A673 (cell line): ENCODE data around the gene LAMA5.

Experiments used
- EZH2 ChIP-seq: fragments of 200-600 bp; sonication (generic); IDR thresholded peaks from 2 replicates; pipeline ENCODE4 v1.6.1; 2017; ENCODE audit warnings: borderline replicate concordance, low read depth, mild to moderate bottlenecking, mixed read lengths, antibody characterized with exemption, low read length; ENCODE audit not compliant: poor library complexity, severe bottlenecking
- TF ChIP-seq, protein P1 (sequence below): fragments of 300-800, 200-600 bp; sonication (generic); conservative IDR thresholded peaks from 2 replicates; pipeline ENCODE4 v1.5.1; 2017; ENCODE audit warnings: low read depth, mild to moderate bottlenecking, antibody characterized with exemption, low read length, moderate library complexity, mixed read lengths

DNA sequence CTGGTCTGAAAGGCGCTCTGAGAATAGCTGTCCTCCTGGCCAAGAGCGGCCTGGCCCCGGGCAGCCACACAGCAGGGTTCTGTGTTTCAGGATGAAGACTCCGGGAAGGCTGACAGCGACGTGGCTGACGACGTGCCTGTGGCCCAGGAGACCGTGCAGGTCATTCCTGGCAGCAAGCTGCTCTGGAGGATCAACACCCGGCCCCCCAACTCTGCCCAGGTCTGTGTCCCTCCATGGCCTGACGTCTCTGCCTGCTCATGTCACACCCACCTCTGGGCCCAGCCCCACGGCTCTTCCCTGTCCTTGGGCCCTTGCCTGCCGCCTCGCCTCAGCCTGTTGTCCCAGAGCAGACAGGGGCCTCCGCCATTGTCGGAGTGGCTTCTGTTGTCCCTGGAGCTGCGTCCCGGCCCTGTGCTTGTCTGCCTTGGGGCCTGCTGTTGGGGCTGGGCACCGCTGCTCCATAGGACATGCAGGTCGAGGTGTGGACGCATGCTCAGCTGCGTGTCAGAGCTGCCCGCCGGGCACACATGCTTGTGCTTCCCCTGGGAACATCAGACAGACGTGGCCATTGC, 80.5 kb downstream of the LAMA5 start:
- TF ChIP-seq, protein P1, sequence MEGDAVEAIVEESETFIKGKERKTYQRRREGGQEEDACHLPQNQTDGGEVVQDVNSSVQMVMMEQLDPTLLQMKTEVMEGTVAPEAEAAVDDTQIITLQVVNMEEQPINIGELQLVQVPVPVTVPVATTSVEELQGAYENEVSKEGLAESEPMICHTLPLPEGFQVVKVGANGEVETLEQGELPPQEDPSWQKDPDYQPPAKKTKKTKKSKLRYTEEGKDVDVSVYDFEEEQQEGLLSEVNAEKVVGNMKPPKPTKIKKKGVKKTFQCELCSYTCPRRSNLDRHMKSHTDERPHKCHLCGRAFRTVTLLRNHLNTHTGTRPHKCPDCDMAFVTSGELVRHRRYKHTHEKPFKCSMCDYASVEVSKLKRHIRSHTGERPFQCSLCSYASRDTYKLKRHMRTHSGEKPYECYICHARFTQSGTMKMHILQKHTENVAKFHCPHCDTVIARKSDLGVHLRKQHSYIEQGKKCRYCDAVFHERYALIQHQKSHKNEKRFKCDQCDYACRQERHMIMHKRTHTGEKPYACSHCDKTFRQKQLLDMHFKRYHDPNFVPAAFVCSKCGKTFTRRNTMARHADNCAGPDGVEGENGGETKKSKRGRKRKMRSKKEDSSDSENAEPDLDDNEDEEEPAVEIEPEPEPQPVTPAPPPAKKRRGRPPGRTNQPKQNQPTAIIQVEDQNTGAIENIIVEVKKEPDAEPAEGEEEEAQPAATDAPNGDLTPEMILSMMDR, result no peak
- no peak for TF ChIP-seq EZH2
